HepG2 (cell line): ENCODE measurements around the gene JMJD8. TPM values are rescaled to one million over a fixed set of nuclear protein-coding genes. Genes with fewer than 3 reads are reported as not detected.

Source experiments
- BCL6 ChIP-seq: IDR thresholded peaks from 2 replicates; pipeline ENCODE4 v1.6.1; 2016; ENCODE audit warnings: missing genetic modification reagents, missing compliant biosample characterization
- HMG20A ChIP-seq: IDR thresholded peaks from 2 replicates; pipeline ENCODE4 v1.6.1; 2016; ENCODE audit warnings: borderline replicate concordance
- KAT7 ChIP-seq: IDR thresholded peaks from 2 replicates; pipeline ENCODE4 v1.6.1; 2018; ENCODE audit warnings: borderline replicate concordance, missing compliant biosample characterization
- MTA1 ChIP-seq: sonication (generic); formaldehyde crosslinking; IDR thresholded peaks from 2 replicates; pipeline ENCODE4 v1.4.0; 2020; ENCODE audit warnings: missing genetic modification reagents, mild to moderate bottlenecking, borderline replicate concordance
- MXI1 ChIP-seq: IDR thresholded peaks from 3 replicates; pipeline ENCODE4 v1.6.1; 2012; ENCODE audit warnings: low read depth, low read length, inconsistent platforms, borderline replicate concordance
- NR1H2 ChIP-seq: sonication (generic); formaldehyde crosslinking; IDR thresholded peaks from 2 replicates; pipeline ENCODE4 v1.8.1; 2022; ENCODE audit warnings: low read depth, missing genetic modification reagents, borderline replicate concordance
- NR2F2 ChIP-seq: IDR thresholded peaks from 2 replicates; pipeline ENCODE4 v1.6.1; 2012; ENCODE audit warnings: low read depth, inconsistent platforms, borderline replicate concordance
- REL ChIP-seq: sonication (generic); formaldehyde crosslinking; conservative IDR thresholded peaks from 2 replicates; pipeline ENCODE4 v1.8.0; 2022; ENCODE audit warnings: mild to moderate bottlenecking, missing genetic modification reagents, moderate library complexity
- SMC3 ChIP-seq: IDR thresholded peaks from 2 replicates; pipeline ENCODE4 v1.6.1; 2011; ENCODE audit warnings: low read length, improper control_type of control experiment
- SOX5 ChIP-seq: IDR thresholded peaks from 2 replicates; pipeline ENCODE4 v1.6.1; 2016; ENCODE audit warnings: borderline replicate concordance
- SRY ChIP-seq: sonication (generic); formaldehyde crosslinking; IDR thresholded peaks from 2 replicates; pipeline ENCODE4 v1.8.0; 2022; ENCODE audit warnings: mild to moderate bottlenecking, missing genetic modification reagents
- STAT5B ChIP-seq: sonication (generic); formaldehyde crosslinking; IDR thresholded peaks from 2 replicates; pipeline ENCODE4 v1.4.0; 2020; ENCODE audit warnings: missing genetic modification reagents
- THYN1 ChIP-seq: sonication (generic); formaldehyde crosslinking; IDR thresholded peaks from 2 replicates; pipeline ENCODE4 v1.8.1; 2023; ENCODE audit warnings: low read depth, mild to moderate bottlenecking, moderate library complexity, missing genetic modification reagents, borderline replicate concordance
- TRIM24 ChIP-seq: sonication (generic); formaldehyde crosslinking; IDR thresholded peaks from 2 replicates; pipeline ENCODE4 v1.8.0; 2022; ENCODE audit warnings: mild to moderate bottlenecking, missing genetic modification reagents
- TSC22D2 ChIP-seq: sonication (generic); formaldehyde crosslinking; IDR thresholded peaks from 2 replicates; pipeline ENCODE4 v1.5.1; 2020; ENCODE audit warnings: missing genetic modification reagents, mild to moderate bottlenecking, borderline replicate concordance
- ZBTB20 ChIP-seq: sonication (generic); formaldehyde crosslinking; IDR thresholded peaks from 2 replicates; pipeline ENCODE4 v1.8.1; 2023; ENCODE audit warnings: missing genetic modification reagents, low read depth, mild to moderate bottlenecking, borderline replicate concordance
- ZNF124 ChIP-seq: sonication (generic); formaldehyde crosslinking; IDR thresholded peaks from 2 replicates; pipeline ENCODE4 v1.4.0; 2020; ENCODE audit warnings: missing genetic modification reagents
- ZNF160 ChIP-seq: sonication (generic); formaldehyde crosslinking; IDR thresholded peaks from 2 replicates; pipeline ENCODE4 v1.8.0; 2022; ENCODE audit warnings: mild to moderate bottlenecking, inconsistent platforms, missing genetic modification reagents
- polyA plus RNA-seq, 8 experiments: library from polyadenylated mRNA; depleted of rRNA in 3 of 8; stranded (reverse) in 7 of 8; unstranded in 1 of 8; fragments of >200 nt; fragmentation: Illumina TruSeq in 4 of 8; extraction: Trizol in 4 of 8; gene quantifications; 2 replicates each; pipeline versions ENCODE4 v1.2.1 to v1.2.3, GENCODE V29; 2011 to 2016; ENCODE audit warnings: low read depth in 4 of 8, missing spikeins in 1 of 8, mixed read lengths in 1 of 8; ENCODE audit not compliant: insufficient read depth in 1 of 8
- total RNA-seq, 5 experiments: library from RNA; depleted of rRNA; stranded (reverse); fragments of >200 nt; fragmentation: Illumina TruSeq; extraction: Trizol; gene quantifications; 2 replicates each; pipeline ENCODE4 v1.2.3, GENCODE V29; 2016; ENCODE audit warnings: low read depth in 1 of 5
- TF ChIP-seq, protein P1 (sequence below): IDR thresholded peaks from 2 replicates; pipeline ENCODE4 v1.6.1; 2018; ENCODE audit warnings: missing genetic modification reagents
- TF ChIP-seq, protein P2 (sequence below): sonication (generic); formaldehyde crosslinking; IDR thresholded peaks from 2 replicates; pipeline ENCODE4 v1.8.1; 2023; ENCODE audit warnings: mild to moderate bottlenecking, missing genetic modification reagents
- TF ChIP-seq, protein P3 (sequence below): sonication (generic); formaldehyde crosslinking; IDR thresholded peaks from 2 replicates; pipeline ENCODE4 v1.5.1; 2020; ENCODE audit warnings: mild to moderate bottlenecking, missing genetic modification reagents
- TF ChIP-seq, protein P4 (sequence below): sonication (generic); formaldehyde crosslinking; IDR thresholded peaks from 2 replicates; pipeline ENCODE4 v1.4.0; 2020; ENCODE audit warnings: mild to moderate bottlenecking, missing genetic modification reagents
- TF ChIP-seq, protein P5 (sequence below): sonication (generic); formaldehyde crosslinking; IDR thresholded peaks from 2 replicates; pipeline ENCODE4 v1.5.0; 2020; ENCODE audit warnings: missing genetic modification reagents

JMJD8 gene
- total and polyA plus RNA-seq, 2 of the 13 experiments (the other 11 are each of a cell fraction or from before 2014, with no cell fraction given), result 2.6 to 11.8 TPM

DNA sequence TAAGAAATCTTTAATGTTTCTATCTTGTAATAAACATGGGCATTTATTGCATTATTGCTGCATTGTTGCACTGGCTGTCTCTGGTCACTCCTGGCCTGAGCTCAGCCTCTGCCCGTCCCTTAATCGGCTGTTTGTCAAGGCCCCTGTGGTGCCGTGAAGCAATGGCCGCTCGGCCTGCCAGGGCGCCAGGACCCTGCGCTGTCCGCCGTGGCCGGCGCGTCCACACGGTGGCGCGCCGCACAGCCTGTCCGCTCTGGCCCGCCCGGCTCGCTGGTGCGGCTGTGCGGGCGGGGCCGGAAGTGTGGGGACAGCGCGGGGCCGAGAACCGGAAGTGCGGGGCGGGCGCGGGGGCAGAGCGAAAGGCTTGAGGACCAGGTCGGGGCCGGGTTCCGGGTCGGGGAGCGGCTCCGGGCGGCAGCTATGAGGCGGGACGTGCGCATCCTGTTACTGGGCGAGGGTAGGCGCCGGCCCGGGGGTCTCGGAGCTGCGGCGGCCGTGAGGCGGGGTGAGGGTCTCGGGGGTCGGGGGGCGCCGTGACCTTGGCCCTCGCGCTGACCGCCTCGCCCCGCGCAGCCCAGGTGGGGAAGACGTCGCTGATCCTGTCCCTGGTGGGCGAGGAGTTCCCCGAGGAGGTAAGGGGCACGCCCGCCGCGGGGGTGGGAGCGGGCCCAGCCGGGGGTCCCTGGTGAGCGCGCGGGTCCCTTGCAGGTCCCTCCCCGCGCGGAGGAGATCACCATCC lies 16.2 kb downstream of the JMJD8 start, which contains the start of gene RHOT2 (continued):
- TF ChIP-seq MXI1, result peak; percentile 87; the same call in 1 of the 3 replicates
- TF ChIP-seq, protein P1, sequence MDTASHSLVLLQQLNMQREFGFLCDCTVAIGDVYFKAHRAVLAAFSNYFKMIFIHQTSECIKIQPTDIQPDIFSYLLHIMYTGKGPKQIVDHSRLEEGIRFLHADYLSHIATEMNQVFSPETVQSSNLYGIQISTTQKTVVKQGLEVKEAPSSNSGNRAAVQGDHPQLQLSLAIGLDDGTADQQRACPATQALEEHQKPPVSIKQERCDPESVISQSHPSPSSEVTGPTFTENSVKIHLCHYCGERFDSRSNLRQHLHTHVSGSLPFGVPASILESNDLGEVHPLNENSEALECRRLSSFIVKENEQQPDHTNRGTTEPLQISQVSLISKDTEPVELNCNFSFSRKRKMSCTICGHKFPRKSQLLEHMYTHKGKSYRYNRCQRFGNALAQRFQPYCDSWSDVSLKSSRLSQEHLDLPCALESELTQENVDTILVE (CRISPR knock-in tag), result peak; percentile 87; the same call in 1 of the 2 replicates
- TF ChIP-seq SRY (CRISPR knock-in tag), result peak; percentile 58; the same call in 1 of the 2 replicates
- no peak; the same call in 1 of the 2 replicates for TF ChIP-seq NR2F2
- TF ChIP-seq, protein P2, sequence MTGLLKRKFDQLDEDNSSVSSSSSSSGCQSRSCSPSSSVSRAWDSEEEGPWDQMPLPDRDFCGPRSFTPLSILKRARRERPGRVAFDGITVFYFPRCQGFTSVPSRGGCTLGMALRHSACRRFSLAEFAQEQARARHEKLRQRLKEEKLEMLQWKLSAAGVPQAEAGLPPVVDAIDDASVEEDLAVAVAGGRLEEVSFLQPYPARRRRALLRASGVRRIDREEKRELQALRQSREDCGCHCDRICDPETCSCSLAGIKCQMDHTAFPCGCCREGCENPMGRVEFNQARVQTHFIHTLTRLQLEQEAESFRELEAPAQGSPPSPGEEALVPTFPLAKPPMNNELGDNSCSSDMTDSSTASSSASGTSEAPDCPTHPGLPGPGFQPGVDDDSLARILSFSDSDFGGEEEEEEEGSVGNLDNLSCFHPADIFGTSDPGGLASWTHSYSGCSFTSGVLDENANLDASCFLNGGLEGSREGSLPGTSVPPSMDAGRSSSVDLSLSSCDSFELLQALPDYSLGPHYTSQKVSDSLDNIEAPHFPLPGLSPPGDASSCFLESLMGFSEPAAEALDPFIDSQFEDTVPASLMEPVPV, result no peak
- TF ChIP-seq, protein P3, sequence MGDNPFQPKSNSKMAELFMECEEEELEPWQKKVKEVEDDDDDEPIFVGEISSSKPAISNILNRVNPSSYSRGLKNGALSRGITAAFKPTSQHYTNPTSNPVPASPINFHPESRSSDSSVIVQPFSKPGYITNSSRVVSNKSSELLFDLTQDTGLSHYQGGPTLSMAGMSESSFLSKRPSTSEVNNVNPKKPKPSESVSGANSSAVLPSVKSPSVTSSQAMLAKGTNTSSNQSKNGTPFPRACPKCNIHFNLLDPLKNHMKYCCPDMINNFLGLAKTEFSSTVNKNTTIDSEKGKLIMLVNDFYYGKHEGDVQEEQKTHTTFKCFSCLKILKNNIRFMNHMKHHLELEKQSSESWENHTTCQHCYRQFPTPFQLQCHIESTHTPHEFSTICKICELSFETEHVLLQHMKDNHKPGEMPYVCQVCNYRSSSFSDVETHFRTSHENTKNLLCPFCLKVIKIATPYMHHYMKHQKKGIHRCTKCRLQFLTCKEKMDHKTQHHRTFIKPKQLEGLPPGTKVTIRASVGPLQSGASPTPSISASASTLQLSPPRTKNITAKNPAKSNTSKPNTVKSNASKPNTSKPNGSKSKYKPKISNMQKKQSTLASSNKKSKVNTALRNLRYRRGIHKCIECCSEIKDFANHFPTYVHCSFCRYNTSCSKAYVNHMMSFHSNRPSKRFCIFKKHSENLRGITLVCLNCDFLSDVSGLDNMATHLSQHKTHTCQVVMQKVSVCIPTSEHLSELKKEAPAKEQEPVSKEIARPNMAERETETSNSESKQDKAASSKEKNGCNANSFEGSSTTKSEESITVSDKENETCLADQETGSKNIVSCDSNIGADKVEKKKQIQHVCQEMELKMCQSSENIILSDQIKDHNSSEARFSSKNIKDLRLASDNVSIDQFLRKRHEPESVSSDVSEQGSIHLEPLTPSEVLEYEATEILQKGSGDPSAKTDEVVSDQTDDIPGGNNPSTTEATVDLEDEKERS (CRISPR knock-in tag), result no peak
- no peak for TF ChIP-seq ZNF124 (CRISPR knock-in tag)
- TF ChIP-seq, protein P4, sequence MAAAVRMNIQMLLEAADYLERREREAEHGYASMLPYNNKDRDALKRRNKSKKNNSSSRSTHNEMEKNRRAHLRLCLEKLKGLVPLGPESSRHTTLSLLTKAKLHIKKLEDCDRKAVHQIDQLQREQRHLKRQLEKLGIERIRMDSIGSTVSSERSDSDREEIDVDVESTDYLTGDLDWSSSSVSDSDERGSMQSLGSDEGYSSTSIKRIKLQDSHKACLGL (CRISPR knock-in tag), result peak; percentile 71
- peak; percentile 48; the same call in 1 of the 2 replicates for TF ChIP-seq SOX5
- 0 out of 2 replicates have a peak, but pooled peaks have one; percentile 37 for TF ChIP-seq ZBTB20 (CRISPR knock-in tag)
- TF ChIP-seq KAT7 (CRISPR knock-in tag), result peak; percentile 81
- no peak for TF ChIP-seq HMG20A (CRISPR knock-in tag)
- TF ChIP-seq TRIM24 (CRISPR knock-in tag), result 0 out of 2 replicates have a peak, but pooled peaks have one; percentile 21
- no peak; the same call in 1 of the 2 replicates for TF ChIP-seq ZNF160 (CRISPR knock-in tag)
- no peak for TF ChIP-seq SMC3
- no peak for TF ChIP-seq BCL6
- TF ChIP-seq, protein P5, sequence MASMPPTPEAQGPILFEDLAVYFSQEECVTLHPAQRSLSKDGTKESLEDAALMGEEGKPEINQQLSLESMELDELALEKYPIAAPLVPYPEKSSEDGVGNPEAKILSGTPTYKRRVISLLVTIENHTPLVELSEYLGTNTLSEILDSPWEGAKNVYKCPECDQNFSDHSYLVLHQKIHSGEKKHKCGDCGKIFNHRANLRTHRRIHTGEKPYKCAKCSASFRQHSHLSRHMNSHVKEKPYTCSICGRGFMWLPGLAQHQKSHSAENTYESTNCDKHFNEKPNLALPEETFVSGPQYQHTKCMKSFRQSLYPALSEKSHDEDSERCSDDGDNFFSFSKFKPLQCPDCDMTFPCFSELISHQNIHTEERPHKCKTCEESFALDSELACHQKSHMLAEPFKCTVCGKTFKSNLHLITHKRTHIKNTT (CRISPR knock-in tag), result no peak
- TF ChIP-seq MTA1 (CRISPR knock-in tag), result peak; percentile 83; the same call in 1 of the 2 replicates
- no peak for TF ChIP-seq STAT5B (CRISPR knock-in tag)
- TF ChIP-seq THYN1 (CRISPR knock-in tag), result no peak
- TF ChIP-seq TSC22D2 (CRISPR knock-in tag), result peak; percentile 92
- TF ChIP-seq NR1H2 (CRISPR knock-in tag), result no peak; the same call in 1 of the 2 replicates
- TF ChIP-seq REL, result 0 out of 2 replicates have a peak, but pooled peaks have one; percentile 6
